LNCAP (cell line): ENCODE data around the gene ELP4.

Experiments
- CTCF ChIP-seq: fragments of 450-650 bp; IDR thresholded peaks from 2 replicates; pipeline ENCODE4 v1.5.1; 2017; ENCODE audit warnings: mild to moderate bottlenecking

Gene ELP4

GRCh38 chr11:31780078-31780477 is 270.5 kb downstream of the ELP4 start:
- no peak for TF ChIP-seq CTCF

- no peak for TF ChIP-seq CTCF
Measured at GRCh38 chr11:31780480-31780971, 271.0 kb downstream of the ELP4 start.

- no peak for TF ChIP-seq CTCF
Measured at GRCh38 chr11:31782257-31782656, 272.7 kb downstream of the ELP4 start.

GRCh38 chr11:31783252-31783651 is 273.7 kb downstream of the ELP4 start:
- no peak for TF ChIP-seq CTCF

- TF ChIP-seq CTCF: no peak
Measured at GRCh38 chr11:31784611-31785010, 275.0 kb downstream of the ELP4 start.

GRCh38 chr11:31786996-31787685 is 277.6 kb downstream of the ELP4 start:
- no peak for TF ChIP-seq CTCF

- TF ChIP-seq CTCF: no peak
Measured at GRCh38 chr11:31788085-31788484, 278.5 kb downstream of the ELP4 start.

- no peak for TF ChIP-seq CTCF
Measured at GRCh38 chr11:31790649-31791048, 281.1 kb downstream of the ELP4 start.
